ENCODE data around the gene TBCK. TPM values are rescaled to one million over a fixed set of nuclear protein-coding genes. Genes with fewer than 3 reads are reported as not detected.

Gene TBCK
- total RNA-seq, 1 donor from 2014 or later: 25.8 TPM

- H3K27me3 ChIP-seq (ENCODE audit: insufficient read depth, low read length): no peaks in the 10 kb centered on the region
- no peaks in the 10 kb centered on the region for H3K9me3 Mint-ChIP-seq (ENCODE audit: unreplicated experiment)
- FAIRE-seq: peak; percentile 81
- H3K4me1 Mint-ChIP-seq (ENCODE audit: low read depth, unreplicated experiment): peaks cover 23% of the 10 kb centered on the region
- H3K4me1 ChIP-seq (ENCODE audit: insufficient read depth, low read length): peaks cover 11% of the 10 kb centered on the region
- no peaks in the 10 kb centered on the region for H3K36me3 ChIP-seq (ENCODE audit: insufficient read depth, low read length)
- DNase-seq (ENCODE audit: low read depth): no peak
- H3K79me2 ChIP-seq (ENCODE audit: insufficient read depth, low read length): no peaks in the 10 kb centered on the region
- no peak overlapping the region for H2AFZ ChIP-seq (ENCODE audit: low read depth, low read length)
- H3K9ac ChIP-seq (ENCODE audit: low read length): no peak overlapping the region
- no peaks in the 10 kb centered on the region for H4K20me1 ChIP-seq (ENCODE audit: insufficient read depth, low read length)
- H3K27ac ChIP-seq (ENCODE audit: low read depth, low read length): no peak overlapping the region
- TF ChIP-seq EZH2 (IDR thresholded peaks at IDR 0.05; ENCODE audit: insufficient read depth, low read length): no peak
- no peak for TF ChIP-seq CTCF (IDR thresholded peaks at IDR 0.05; ENCODE audit: insufficient read depth, low read depth, low read length)
- no peaks in the 10 kb centered on the region for H3K27me3 Mint-ChIP-seq (ENCODE audit: low read depth, unreplicated experiment)
- H3K36me3 Mint-ChIP-seq (ENCODE audit: low read depth, unreplicated experiment): no peaks in the 10 kb centered on the region
- no peak overlapping the region for H3K4me3 Mint-ChIP-seq (ENCODE audit: unreplicated experiment)
- H3K9me3 ChIP-seq (ENCODE audit: insufficient read depth, low read depth, low read length): peaks cover 3% of the 10 kb centered on the region
- no peak overlapping the region for H3K4me3 ChIP-seq (ENCODE audit: insufficient read depth, low read depth, low read length)
- no peak overlapping the region for H3K27ac Mint-ChIP-seq (ENCODE audit: unreplicated experiment)
- H3K4me2 ChIP-seq (ENCODE audit: low read length): no peak overlapping the region
Measured at GRCh38 chr4:106364282-106364681, 48.3 kb upstream of the TBCK start.

GRCh38 chr4:106362086-106362825 is 46.2 kb upstream of the TBCK start:
- Mint-ChIP-seq H3K4me3 (ENCODE audit: unreplicated experiment) (no peak overlapping the region), H3K9me3 (ENCODE audit: unreplicated experiment) (no peaks in the 10 kb centered on the region), H3K36me3 (ENCODE audit: low read depth, unreplicated experiment) (no peaks in the 10 kb centered on the region), H3K27me3 (ENCODE audit: low read depth, unreplicated experiment) (no peaks in the 10 kb centered on the region), H3K4me1 (ENCODE audit: low read depth, unreplicated experiment) (peaks cover 23% of the 10 kb centered on the region), H3K27ac (ENCODE audit: unreplicated experiment) (no peak overlapping the region)
- no peak overlapping the region for H3K4me3 ChIP-seq (ENCODE audit: insufficient read depth, low read depth, low read length)
- no peaks in the 10 kb centered on the region for H4K20me1 ChIP-seq (ENCODE audit: insufficient read depth, low read length)
- H3K36me3 ChIP-seq (ENCODE audit: insufficient read depth, low read length): no peaks in the 10 kb centered on the region
- H3K27me3 ChIP-seq (ENCODE audit: insufficient read depth, low read length): no peaks in the 10 kb centered on the region
- no peak overlapping the region for H3K27ac ChIP-seq (ENCODE audit: low read depth, low read length)
- H3K9me3 ChIP-seq (ENCODE audit: insufficient read depth, low read depth, low read length): peaks cover 3% of the 10 kb centered on the region
- H3K79me2 ChIP-seq (ENCODE audit: insufficient read depth, low read length): no peaks in the 10 kb centered on the region
- no peak for FAIRE-seq
- peaks cover 11% of the 10 kb centered on the region for H3K4me1 ChIP-seq (ENCODE audit: insufficient read depth, low read length)
- DNase-seq (ENCODE audit: low read depth): no peak
- no peak overlapping the region for H3K4me2 ChIP-seq (ENCODE audit: low read length)
- TF ChIP-seq CTCF (IDR thresholded peaks at IDR 0.05; ENCODE audit: insufficient read depth, low read depth, low read length) (no peak), EZH2 (IDR thresholded peaks at IDR 0.05; ENCODE audit: insufficient read depth, low read length) (no peak)
- H3K9ac ChIP-seq (ENCODE audit: low read length): no peak overlapping the region
- H2AFZ ChIP-seq (ENCODE audit: low read depth, low read length): no peak overlapping the region

- H3K27me3 Mint-ChIP-seq (ENCODE audit: low read depth, unreplicated experiment): no peaks in the 10 kb centered on the region
- no peak overlapping the region for H2AFZ ChIP-seq (ENCODE audit: low read depth, low read length)
- H3K9me3 Mint-ChIP-seq (ENCODE audit: unreplicated experiment): peaks cover 2% of the 10 kb centered on the region
- no peak overlapping the region for H3K9ac ChIP-seq (ENCODE audit: low read length)
- H3K36me3 ChIP-seq (ENCODE audit: insufficient read depth, low read length): no peaks in the 10 kb centered on the region
- TF ChIP-seq CTCF (IDR thresholded peaks at IDR 0.05; ENCODE audit: insufficient read depth, low read depth, low read length): no peak
- no peak for TF ChIP-seq EZH2 (IDR thresholded peaks at IDR 0.05; ENCODE audit: insufficient read depth, low read length)
- H3K4me1 ChIP-seq (ENCODE audit: insufficient read depth, low read length): no peaks in the 10 kb centered on the region
- no peak overlapping the region for H3K4me3 ChIP-seq (ENCODE audit: insufficient read depth, low read depth, low read length)
- H3K79me2 ChIP-seq (ENCODE audit: insufficient read depth, low read length): no peaks in the 10 kb centered on the region
- H3K4me1 Mint-ChIP-seq (ENCODE audit: low read depth, unreplicated experiment): peaks cover 1% of the 10 kb centered on the region
- H3K36me3 Mint-ChIP-seq (ENCODE audit: low read depth, unreplicated experiment): no peaks in the 10 kb centered on the region
- FAIRE-seq (peak; percentile 92), DNase-seq (ENCODE audit: low read depth) (peak; percentile 90)
- H3K27ac Mint-ChIP-seq (ENCODE audit: unreplicated experiment): no peak overlapping the region
- H3K9me3 ChIP-seq (ENCODE audit: insufficient read depth, low read depth, low read length): no peaks in the 10 kb centered on the region
- no peak overlapping the region for H3K4me2 ChIP-seq (ENCODE audit: low read length)
- no peak overlapping the region for H3K4me3 Mint-ChIP-seq (ENCODE audit: unreplicated experiment)
- H3K27ac ChIP-seq (ENCODE audit: low read depth, low read length): peak overlapping the region; percentile 53
- no peaks in the 10 kb centered on the region for H3K27me3 ChIP-seq (ENCODE audit: insufficient read depth, low read length)
- no peaks in the 10 kb centered on the region for H4K20me1 ChIP-seq (ENCODE audit: insufficient read depth, low read length)
Measured at GRCh38 chr4:106358899-106359298, 42.9 kb upstream of the TBCK start.

Measured in astrocyte (in vitro differentiated cells and primary cell).